ENCODE results near the gene INO80B.
"Not testable (repeated sequence)": the region's sequence is repeated elsewhere in the genome, so short reads cannot be mapped to it uniquely, and the experiment has no call there.

Gene INO80B

DNA sequence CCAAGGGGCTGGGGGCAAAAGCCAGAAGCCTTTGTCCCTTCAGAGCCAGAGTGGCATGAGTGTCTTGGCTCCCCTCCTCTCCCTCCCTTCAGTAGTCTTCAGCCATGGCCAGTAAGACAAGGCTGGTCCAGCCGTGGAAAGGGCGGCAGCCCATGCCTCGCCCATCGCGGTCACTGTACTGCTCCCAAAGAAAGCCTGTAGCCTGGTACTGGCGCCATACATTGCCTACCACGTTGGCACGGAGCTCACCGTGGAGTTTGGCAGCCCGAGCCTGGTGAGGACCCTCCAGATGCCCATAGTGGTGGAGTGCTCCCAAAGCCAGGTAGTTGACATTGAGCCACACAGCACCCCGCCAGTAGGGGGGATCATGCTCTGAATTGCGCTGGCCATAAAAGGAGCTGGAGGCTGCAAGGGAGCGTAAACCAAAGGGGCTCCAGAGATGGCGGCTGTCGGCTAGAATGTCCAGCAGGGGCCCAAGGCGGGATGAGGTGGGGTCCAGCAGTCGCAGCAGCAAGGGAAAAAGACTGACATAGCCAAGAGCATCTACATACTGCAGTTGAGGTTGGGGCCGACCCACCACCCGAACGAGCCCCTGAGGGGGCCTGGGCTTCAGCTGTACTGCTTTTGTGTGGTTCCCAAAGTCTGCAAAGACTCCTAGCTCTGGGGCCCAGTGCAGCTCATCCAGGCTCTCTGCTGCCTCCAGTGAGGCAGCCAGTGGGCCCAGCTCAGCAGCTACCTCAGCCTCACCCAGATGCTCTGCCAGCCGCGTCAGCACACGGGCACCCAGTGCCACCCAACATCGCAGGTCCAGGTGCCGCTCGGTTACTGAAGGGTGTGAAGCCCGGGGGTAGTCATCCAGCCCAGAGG, 6.5 kb downstream of the INO80B start:
- TF ChIP-seq, protein P1, sequence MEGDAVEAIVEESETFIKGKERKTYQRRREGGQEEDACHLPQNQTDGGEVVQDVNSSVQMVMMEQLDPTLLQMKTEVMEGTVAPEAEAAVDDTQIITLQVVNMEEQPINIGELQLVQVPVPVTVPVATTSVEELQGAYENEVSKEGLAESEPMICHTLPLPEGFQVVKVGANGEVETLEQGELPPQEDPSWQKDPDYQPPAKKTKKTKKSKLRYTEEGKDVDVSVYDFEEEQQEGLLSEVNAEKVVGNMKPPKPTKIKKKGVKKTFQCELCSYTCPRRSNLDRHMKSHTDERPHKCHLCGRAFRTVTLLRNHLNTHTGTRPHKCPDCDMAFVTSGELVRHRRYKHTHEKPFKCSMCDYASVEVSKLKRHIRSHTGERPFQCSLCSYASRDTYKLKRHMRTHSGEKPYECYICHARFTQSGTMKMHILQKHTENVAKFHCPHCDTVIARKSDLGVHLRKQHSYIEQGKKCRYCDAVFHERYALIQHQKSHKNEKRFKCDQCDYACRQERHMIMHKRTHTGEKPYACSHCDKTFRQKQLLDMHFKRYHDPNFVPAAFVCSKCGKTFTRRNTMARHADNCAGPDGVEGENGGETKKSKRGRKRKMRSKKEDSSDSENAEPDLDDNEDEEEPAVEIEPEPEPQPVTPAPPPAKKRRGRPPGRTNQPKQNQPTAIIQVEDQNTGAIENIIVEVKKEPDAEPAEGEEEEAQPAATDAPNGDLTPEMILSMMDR (IDR thresholded peaks at IDR 0.05; ENCODE audit: control insufficient read depth, insufficient read depth, low read depth, low read length, missing control alignments), result no peak
- H3K4me3 ChIP-seq (ENCODE audit: control insufficient read depth, low read depth, low read length), result no peak overlapping the region
- DNase-seq (ENCODE audit: low read depth), result no peak

DNA sequence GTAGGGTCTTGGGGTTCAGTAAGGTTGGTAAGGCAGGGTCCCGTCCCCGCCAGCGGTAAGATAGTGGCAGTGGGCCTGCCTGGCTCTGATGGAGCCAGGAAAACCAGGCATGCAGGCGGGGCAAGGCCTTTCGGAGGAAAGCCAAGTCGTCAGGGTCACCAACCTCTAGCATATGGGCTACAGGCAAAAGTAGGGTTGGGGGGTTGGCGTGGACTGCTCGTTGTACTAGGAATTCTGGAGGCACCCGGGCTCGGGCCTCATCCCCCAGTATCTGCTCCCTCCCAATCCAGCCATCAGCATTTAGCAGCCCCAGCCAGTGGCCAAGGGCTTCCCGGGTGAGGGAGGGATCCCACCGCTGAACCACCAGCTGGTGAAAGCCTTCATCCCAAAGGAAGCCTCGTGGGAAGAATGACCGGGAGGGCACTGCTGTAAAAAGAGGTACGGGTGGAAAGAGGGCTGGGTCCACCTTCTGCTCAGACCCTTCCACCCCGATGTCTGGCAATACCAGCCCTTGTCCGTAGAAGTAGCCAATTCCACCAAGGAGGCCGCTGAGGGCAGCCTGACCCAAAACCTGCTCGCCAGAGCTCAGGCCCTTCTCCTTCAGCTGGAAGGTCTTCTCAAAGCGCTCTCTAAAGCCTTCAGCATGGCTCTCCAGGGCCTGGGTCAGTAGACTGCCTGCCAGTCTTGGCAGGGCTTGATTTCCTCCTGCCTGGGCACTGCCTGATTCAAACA, 7.3 kb downstream of the INO80B start:
- no peak overlapping the region for H3K4me3 ChIP-seq (ENCODE audit: control insufficient read depth, low read depth, low read length)
- DNase-seq (ENCODE audit: low read depth), result no peak
- TF ChIP-seq, protein P1 (IDR thresholded peaks at IDR 0.05; ENCODE audit: control insufficient read depth, insufficient read depth, low read depth, low read length, missing control alignments), result no peak

DNA sequence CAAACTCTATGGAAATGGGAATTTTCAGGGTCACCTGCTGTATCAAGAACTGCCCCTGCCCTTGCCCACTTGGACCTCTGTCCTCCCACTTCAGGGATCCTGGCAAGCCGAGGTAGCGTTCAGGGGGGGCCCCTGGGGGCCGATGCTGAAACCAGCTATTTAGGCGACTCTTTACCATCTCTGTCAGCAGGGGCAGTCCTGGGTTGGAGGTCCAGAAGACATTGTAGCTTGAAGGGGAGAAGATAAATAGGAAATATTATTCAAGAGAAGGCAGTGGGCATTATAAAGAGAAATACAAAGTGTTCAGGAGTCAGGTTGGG, 7.9 kb downstream of the INO80B start:
- DNase-seq (ENCODE audit: low read depth), result no peak
- TF ChIP-seq, protein P1 (IDR thresholded peaks at IDR 0.05; ENCODE audit: control insufficient read depth, insufficient read depth, low read depth, low read length, missing control alignments), result no peak
- H3K4me3 ChIP-seq (ENCODE audit: control insufficient read depth, low read depth, low read length), result no peak overlapping the region

DNA sequence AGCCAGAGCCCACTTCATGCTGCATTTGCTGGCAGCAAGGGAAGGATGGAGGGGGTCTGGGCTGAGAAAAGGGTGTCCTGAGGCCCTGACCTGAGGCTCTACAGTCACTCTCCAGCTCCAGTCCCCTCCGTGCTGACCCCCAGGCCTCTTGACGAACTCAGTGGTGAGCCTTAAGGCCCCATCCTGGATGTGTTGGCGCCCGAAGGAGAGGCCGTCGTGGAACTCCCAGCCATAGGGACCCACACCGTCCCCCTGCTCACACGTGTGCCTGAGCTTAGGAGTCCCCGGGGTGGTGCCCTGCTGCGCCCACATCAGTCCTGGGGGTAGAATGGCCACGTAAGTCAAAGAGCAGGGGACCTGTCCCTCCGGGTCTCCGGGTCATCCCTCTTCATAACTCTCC, 9.5 kb downstream of the INO80B start:
- peak overlapping the region; percentile 89 for H3K4me3 ChIP-seq (ENCODE audit: control insufficient read depth, low read depth, low read length)
- TF ChIP-seq, protein P1 (IDR thresholded peaks at IDR 0.05; ENCODE audit: control insufficient read depth, insufficient read depth, low read depth, low read length, missing control alignments), result no peak
- no peak for DNase-seq (ENCODE audit: low read depth)

DNA sequence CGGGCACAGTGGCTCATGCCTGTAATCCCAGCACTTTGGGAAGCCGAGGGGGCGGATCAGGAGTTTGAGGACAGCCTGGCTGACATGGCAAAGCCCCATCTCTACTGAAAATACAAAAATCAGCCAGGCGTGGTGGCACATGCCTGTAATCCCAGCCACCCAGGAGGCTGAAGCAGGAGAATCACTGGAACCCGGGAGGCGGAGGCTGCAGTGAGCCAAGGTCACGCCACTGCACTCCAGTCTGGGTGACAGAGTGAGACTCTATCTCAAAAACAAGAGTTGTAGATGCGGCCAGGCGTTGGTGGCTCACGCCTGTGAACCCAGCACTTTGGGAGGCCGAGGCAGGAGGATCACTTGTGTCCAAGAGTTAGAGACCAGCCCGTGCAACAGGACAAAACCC, 15.9 kb downstream of the INO80B start:
- not testable (repeated sequence) for H3K4me3 ChIP-seq (ENCODE audit: control insufficient read depth, low read depth, low read length); DNase-seq (ENCODE audit: low read depth)

GRCh38 chr2:74471332-74472065, 16.6 kb downstream of the INO80B start:
- DNase-seq (ENCODE audit: low read depth), result no peak
- TF ChIP-seq, protein P1 (IDR thresholded peaks at IDR 0.05; ENCODE audit: control insufficient read depth, insufficient read depth, low read depth, low read length, missing control alignments), result no peak
- peak overlapping the region; percentile 61 for H3K4me3 ChIP-seq (ENCODE audit: control insufficient read depth, low read depth, low read length)

Measured in AG09309 (cell line).